ENCODE data around the gene ZDHHC5.

GRCh38 chr11:57639321-57640067 lies 28.4 kb upstream of the ZDHHC5 start:
- TF ChIP-seq CTCF (IDR thresholded peaks at IDR 0.05; ENCODE audit: low read depth, low read length) = 0 out of 2 replicates have a peak, but pooled peaks have one; percentile 7
- no peak for TF ChIP-seq EZH2phosphoT487 (IDR thresholded peaks at IDR 0.05; ENCODE audit: low read depth)

All from OCI-LY3 (cell line).